ENCODE data around the gene HARS2. TPM values are rescaled to one million over a fixed set of nuclear protein-coding genes. Genes with fewer than 3 reads are reported as not detected.
"Not testable (repeated sequence)": the region's sequence is repeated elsewhere in the genome, so short reads cannot be mapped to it uniquely, and the experiment has no call there.

The HARS2 gene
- total RNA-seq, 4 donors from 2014 or later = 30.3 to 60.6 (median 41.4) TPM

DNA sequence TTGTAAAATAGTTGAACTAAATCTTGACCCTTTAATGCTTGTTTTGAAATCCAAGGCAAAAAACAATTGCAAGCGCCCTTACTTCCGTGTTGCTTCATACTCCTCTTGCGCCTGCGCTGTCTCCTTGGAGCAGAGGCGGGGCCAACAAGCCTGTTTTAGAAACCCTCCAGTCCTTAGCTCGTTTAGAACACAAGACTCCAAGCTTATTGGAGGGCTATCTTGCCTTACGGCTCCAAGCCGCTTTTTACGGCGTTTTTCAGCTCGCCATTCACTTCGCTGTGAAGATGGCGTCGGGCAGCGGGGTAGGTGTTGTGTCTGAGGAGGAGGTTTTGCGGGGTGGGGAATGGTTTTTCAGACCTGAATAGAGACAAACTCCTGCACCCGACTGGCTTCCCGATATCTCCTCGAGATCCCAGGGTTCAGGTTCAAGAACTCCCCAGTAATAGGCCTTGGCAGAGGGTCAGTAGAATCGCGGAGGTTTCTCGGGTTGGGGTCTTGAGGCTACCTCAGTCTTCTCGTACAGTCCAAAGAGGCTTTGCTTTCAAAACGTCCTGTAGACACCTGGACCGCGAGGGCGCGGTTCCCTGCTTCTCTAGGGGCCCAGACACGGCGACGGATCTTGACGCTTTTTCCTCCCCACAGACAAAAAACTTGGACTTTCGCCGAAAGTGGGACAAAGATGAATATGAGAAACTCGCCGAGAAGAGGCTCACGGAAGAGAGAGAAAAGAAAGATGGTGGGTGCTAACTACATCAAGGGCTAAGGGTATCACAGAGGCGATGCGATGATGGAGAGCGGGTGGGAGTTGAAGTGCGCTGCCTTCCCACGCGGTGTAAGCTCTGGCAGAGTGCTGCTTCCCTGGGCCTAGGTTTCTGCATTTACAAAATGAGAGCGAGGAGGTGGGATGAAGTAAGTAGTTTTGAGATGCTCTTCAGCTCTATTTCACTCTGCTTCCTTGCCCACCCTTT lies 9.2 kb downstream of the HARS2 start, which contains the start of gene ZMAT2:
TSS of gene ZMAT2 (plus strand) at position 271 of the 968 bp plus-strand sequence. CDS start at position 285, 14 bp downstream.
- in situ Hi-C loops (cut with MboI; ENCODE audit: low pct_ligation_motif_present in 1 of 4, low pct_unique_long_range_greater_than_20kb in 1 of 4, low sequenced_read_pairs in 3 of 4) = loop anchor here in 1 of 4 donors (10.0 to 25.0 kb wide), 2 partner anchors 136 to 463 kb away; partner anchors contain the start of genes APBB3 and SLC35A4
- 0 to 1% methylated on average over 12 to 44 of the region's 44 CpGs for WGBS, 2 donors (ENCODE audit: low coverage in 1 of 2)
- Histone ChIP-seq H3K9me3 (no peaks in the 10 kb centered on the region), H3K27ac (peak within 1 kb of the TSS; percentile 65 to 88 (median 82)), H3K36me3 (peaks cover 0 to 63% (median 31%) of the 10 kb centered on the region in 4 donors), H3K4me1 (peaks cover 0 to 18% (median 12%) of the 10 kb centered on the region in 4 donors), H3K4me3 (peak within 1 kb of the TSS; percentile 47 to 97 (median 72)), H3K27me3 (no peaks in the 10 kb centered on the region)
- DNase-seq = peak; percentile 97
- TF ChIP-seq POLR2AphosphoS5 (IDR thresholded peaks at IDR 0.05) (peak; percentile 87 to 93 (median 92)), EP300 (IDR thresholded peaks at IDR 0.05; ENCODE audit: low read depth) (no peak), POLR2A (IDR thresholded peaks at IDR 0.05) (peak; percentile 84)
- intact Hi-C loops (cut with DNase I; ENCODE audit: low total_unique reads) = no loop called here

DNA sequence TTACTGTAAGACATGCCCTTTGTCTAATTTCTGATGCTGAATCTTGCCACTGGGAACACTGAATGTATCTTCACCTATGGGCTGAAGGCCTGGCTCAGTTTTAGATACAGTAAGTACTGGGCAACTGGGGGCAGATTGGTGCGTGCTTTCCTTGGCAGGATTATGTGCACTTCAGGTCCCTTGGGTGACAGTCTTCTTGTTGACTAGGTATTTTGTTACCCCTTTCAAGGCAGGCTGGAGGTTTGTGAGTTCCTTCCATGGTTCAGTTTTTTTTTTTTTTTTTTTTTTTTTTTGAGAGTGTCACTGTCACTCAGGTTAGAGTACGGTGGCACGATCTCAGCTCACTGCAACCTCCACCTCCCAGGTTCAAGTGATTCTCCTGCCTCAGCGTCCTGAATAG lies 16.6 kb downstream of the HARS2 start:
- peaks cover 0 to 31% (median 14%) of the 10 kb centered on the region in 4 donors for H3K36me3 ChIP-seq
- 94 to 100% methylated on average over 2 to 4 of the region's 4 CpGs for WGBS, 2 donors (ENCODE audit: low coverage in 1 of 2)
- no peak overlapping the region for H3K27ac ChIP-seq
- no peak overlapping the region for H3K4me3 ChIP-seq
- no peaks in the 10 kb centered on the region for H3K27me3 ChIP-seq
- no peak for DNase-seq
- intact Hi-C loops (cut with DNase I; ENCODE audit: low total_unique reads) = no loop called here
- peaks cover 0 to 21% (median 11%) of the 10 kb centered on the region in 4 donors for H3K4me1 ChIP-seq
- H3K9me3 ChIP-seq = no peaks in the 10 kb centered on the region
- TF ChIP-seq, protein P1, sequence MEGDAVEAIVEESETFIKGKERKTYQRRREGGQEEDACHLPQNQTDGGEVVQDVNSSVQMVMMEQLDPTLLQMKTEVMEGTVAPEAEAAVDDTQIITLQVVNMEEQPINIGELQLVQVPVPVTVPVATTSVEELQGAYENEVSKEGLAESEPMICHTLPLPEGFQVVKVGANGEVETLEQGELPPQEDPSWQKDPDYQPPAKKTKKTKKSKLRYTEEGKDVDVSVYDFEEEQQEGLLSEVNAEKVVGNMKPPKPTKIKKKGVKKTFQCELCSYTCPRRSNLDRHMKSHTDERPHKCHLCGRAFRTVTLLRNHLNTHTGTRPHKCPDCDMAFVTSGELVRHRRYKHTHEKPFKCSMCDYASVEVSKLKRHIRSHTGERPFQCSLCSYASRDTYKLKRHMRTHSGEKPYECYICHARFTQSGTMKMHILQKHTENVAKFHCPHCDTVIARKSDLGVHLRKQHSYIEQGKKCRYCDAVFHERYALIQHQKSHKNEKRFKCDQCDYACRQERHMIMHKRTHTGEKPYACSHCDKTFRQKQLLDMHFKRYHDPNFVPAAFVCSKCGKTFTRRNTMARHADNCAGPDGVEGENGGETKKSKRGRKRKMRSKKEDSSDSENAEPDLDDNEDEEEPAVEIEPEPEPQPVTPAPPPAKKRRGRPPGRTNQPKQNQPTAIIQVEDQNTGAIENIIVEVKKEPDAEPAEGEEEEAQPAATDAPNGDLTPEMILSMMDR (IDR thresholded peaks at IDR 0.05) = no peak
- TF ChIP-seq EP300 (IDR thresholded peaks at IDR 0.05; ENCODE audit: low read depth) = no peak
- no peak for TF ChIP-seq POLR2A (IDR thresholded peaks at IDR 0.05)
- TF ChIP-seq POLR2AphosphoS5 (IDR thresholded peaks at IDR 0.05) = no peak
- in situ Hi-C loops (cut with MboI; ENCODE audit: low pct_ligation_motif_present in 1 of 4, low pct_unique_long_range_greater_than_20kb in 1 of 4, low sequenced_read_pairs in 3 of 4) = loop anchor here in 1 of 4 donors (10.0 to 25.0 kb wide), 2 partner anchors 143 to 471 kb away; partner anchors contain the start of genes APBB3 and SLC35A4

DNA sequence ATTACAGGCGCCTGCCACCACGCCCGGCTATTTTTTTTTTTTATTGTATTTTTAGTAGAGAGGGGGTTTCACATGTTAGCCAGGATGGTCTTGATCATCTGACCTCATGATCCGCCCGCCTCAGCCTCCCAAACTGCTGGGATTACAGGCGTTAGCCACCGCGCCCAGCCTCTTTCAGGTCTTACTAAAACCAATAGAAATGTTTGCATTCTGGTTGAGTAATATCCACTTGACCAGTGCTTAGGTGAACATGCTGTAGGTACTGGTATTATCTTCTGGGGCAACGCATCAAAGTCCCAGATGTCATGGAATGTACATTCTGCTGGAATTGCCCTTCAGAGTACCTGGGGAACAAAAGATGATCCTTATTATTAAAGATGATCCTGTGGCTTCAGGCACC lies 17.5 kb downstream of the HARS2 start:
- Histone ChIP-seq H3K36me3 (peaks cover 0 to 22% (median 10%) of the 10 kb centered on the region in 4 donors), H3K4me1 (peaks cover 0 to 21% (median 11%) of the 10 kb centered on the region in 4 donors), H3K27ac (peak overlapping the region in 2 of 4 donors; percentile 88)
- WGBS, 2 donors (ENCODE audit: low coverage in 1 of 2) = 87 to 93% methylated on average over 3 to 9 of the region's 9 CpGs
- DNase-seq; H3K9me3 ChIP-seq; H3K27me3 ChIP-seq; H3K4me3 ChIP-seq; intact Hi-C loops (cut with DNase I; ENCODE audit: low total_unique reads): not testable (repeated sequence)
- in situ Hi-C loops (cut with MboI; ENCODE audit: low pct_ligation_motif_present in 1 of 4, low pct_unique_long_range_greater_than_20kb in 1 of 4, low sequenced_read_pairs in 3 of 4) = loop anchor here in 1 of 4 donors (10.0 to 25.0 kb wide), 2 partner anchors 144 to 471 kb away; partner anchors contain the start of genes APBB3 and SLC35A4

DNA sequence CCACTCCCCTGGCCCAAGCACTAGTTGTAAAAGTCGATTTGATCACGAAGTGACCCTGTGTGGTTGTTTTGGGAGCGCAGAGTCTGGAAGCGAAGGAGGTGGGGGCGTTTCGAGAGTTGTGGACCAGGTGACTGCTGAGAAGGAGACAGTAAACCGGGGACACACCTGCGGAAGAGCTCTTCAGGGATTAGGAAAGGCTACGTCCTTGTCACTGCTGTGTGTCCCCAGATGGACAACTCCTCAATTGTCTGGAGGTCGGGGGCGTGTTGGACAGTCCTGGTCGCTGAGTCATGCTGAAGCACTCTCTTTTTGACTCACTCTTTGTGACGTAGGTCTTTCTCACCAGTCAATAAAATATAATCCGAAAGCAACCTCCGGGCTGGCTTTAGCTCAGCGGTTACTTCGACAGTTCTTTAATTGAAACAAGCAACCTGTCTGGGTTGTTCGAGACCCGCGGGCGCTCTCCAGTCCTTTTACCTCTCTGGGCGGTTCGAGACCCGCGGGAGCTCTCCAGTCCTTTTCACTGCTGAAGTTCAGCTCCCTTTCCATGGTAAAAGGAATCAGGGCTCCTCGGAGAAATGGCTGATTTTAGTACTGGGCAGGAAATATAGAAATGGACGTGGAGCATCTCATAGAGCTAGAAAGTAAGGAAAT lies 19.8 kb downstream of the HARS2 start:
- WGBS, 2 donors (ENCODE audit: low coverage in 1 of 2) = 0 to 2% methylated on average over 20 to 27 of the region's 27 CpGs
- H3K36me3 ChIP-seq = peaks cover 0 to 5% (median 1%) of the 10 kb centered on the region in 4 donors
- H3K9me3 ChIP-seq = no peaks in the 10 kb centered on the region
- TF ChIP-seq, protein P1 (IDR thresholded peaks at IDR 0.05) = no peak
- peak; percentile 59 to 84 (median 78) for TF ChIP-seq POLR2AphosphoS5 (IDR thresholded peaks at IDR 0.05)
- TF ChIP-seq POLR2A (IDR thresholded peaks at IDR 0.05) = peak; percentile 69
- TF ChIP-seq EP300 (IDR thresholded peaks at IDR 0.05; ENCODE audit: low read depth) = no peak
- in situ Hi-C loops (cut with MboI; ENCODE audit: low pct_ligation_motif_present in 1 of 4, low pct_unique_long_range_greater_than_20kb in 1 of 4, low sequenced_read_pairs in 3 of 4) = loop anchor here in 2 of 4 donors (5.0 to 25.0 kb wide), 2 partner anchors 344 to 474 kb away; no protein-coding TSS in a partner anchor
- H3K27me3 ChIP-seq = no peaks in the 10 kb centered on the region
- H3K4me1 ChIP-seq = peaks cover 0 to 21% (median 11%) of the 10 kb centered on the region in 4 donors
- H3K27ac ChIP-seq = peak overlapping the region; percentile 88 to 92 (median 89)
- DNase-seq = peak; percentile 90
- H3K4me3 ChIP-seq = peak overlapping the region; percentile 11 to 64 (median 39)
- intact Hi-C loops (cut with DNase I; ENCODE audit: low total_unique reads) = no loop called here
